AG04449 (cell line): Measurements from ENCODE around the gene MEG3.

Experiments used
- CTCF ChIA-PET: fragments of 350-600 bp; formaldehyde crosslinking; extraction: SDS; loops from one replicate; lab custom pipeline; 2021; ENCODE audit warnings: antibody characterized with exemption; lab: Yijun Ruan, JAX
- POLR2A ChIA-PET: fragments of 400-600, 350-600 bp; formaldehyde crosslinking; extraction: SDS; loops from one replicate; lab custom pipeline; 2020; ENCODE audit warnings: antibody characterized with exemption, inconsistent platforms; lab: Yijun Ruan, JAX
- DNase-seq: peaks from one replicate; pipeline ENCODE4 v3.0.0-alpha.2; 2010; ENCODE audit warnings: low read depth, low spot score
- H3K4me3 ChIP-seq: 2 replicates; pipeline ENCODE4 v1.5.1; 2011; ENCODE audit warnings: low read depth, mild to moderate bottlenecking, control low read depth, low read length
- TF ChIP-seq, protein P1 (sequence below): IDR thresholded peaks from one replicate; pipeline ENCODE4 v1.5.1; 2011; ENCODE audit warnings: mild to moderate bottlenecking, moderate library complexity, low read length, control low read depth, inconsistent platforms; ENCODE audit not compliant: insufficient read depth; ENCODE audit errors: missing control alignments

Gene MEG3

DNA sequence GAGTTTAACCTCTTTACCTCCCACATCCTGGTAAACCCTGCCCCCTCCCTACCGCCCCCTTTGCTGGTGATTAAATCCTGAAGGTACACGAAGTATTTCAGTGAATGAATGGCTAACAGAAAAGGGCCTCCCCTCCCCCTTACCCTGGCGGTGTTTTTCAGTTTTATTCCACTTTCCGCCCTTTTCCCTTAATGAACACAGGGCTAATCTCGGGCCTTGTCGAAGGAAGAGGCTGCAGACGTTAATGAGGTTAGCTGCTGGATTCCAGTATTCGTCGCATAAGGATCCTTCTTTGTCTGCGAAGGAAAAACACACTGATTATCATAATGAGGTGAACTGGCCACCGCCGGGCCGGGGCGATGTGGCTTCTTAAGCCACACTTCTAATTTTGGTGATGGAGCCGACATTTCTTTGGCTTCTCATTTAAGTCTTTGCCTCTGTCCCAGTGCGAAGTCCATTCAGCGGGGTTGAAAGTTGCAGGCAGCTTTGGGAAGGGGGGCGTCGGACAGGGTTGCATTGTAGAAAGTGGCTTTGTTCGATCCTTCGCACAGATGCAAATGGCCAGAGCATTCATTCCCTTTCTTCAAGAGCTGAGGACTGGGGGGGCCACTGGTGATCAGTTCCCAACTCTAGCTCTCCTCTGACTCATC lies 6.5 kb downstream of the MEG3 start:
- POLR2A ChIA-PET, result no interaction called here
- TF ChIP-seq, protein P1, sequence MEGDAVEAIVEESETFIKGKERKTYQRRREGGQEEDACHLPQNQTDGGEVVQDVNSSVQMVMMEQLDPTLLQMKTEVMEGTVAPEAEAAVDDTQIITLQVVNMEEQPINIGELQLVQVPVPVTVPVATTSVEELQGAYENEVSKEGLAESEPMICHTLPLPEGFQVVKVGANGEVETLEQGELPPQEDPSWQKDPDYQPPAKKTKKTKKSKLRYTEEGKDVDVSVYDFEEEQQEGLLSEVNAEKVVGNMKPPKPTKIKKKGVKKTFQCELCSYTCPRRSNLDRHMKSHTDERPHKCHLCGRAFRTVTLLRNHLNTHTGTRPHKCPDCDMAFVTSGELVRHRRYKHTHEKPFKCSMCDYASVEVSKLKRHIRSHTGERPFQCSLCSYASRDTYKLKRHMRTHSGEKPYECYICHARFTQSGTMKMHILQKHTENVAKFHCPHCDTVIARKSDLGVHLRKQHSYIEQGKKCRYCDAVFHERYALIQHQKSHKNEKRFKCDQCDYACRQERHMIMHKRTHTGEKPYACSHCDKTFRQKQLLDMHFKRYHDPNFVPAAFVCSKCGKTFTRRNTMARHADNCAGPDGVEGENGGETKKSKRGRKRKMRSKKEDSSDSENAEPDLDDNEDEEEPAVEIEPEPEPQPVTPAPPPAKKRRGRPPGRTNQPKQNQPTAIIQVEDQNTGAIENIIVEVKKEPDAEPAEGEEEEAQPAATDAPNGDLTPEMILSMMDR, result no peak
- no peak for DNase-seq
- CTCF ChIA-PET, result interaction anchor here (1.3 kb wide), 1 partner anchor 10 kb away, joined by 4 read pairs; no protein-coding TSS in a partner anchor
- H3K4me3 ChIP-seq, result no peak overlapping the region

DNA sequence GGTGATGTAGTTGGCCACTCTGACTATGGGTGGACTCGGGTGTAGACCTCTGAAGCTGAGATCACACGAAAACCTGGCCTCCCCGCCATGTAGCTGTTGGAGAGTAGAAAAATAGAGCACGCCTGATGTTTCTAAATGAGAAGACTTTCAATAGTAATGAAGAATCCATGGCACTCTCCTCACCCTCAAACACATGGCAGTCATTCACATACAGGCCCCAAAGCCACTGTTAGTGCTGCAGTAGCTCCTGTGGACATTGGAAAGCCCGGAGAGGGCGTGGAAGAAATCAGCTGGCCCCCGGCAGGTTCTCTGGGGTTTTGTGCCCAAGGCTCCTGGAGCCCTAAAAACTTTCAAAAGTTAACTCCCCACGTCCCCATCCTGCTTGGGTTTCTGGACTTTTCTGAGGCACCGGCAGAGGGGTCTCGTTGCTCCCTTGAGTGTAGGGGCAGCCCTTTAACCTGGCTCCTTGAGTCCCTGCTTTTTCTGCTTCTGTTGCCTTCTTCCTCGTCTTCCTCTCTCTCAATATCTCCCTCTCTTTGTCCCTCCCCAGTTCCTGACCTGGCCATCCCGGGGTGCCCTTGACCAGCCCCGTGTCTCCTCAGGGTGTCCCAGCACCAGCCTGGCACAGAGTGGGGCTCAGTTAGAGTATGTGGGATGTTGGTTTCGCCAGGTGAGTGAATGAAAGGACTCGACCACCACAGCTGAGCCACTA lies 8.3 kb downstream of the MEG3 start:
- POLR2A ChIA-PET, result no interaction called here
- CTCF ChIA-PET, result no interaction called here
- DNase-seq, result no peak
- H3K4me3 ChIP-seq, result no peak overlapping the region
- TF ChIP-seq, protein P1, result no peak

- H3K4me3 ChIP-seq, result no peak overlapping the region
- DNase-seq, result no peak
- ChIA-PET POLR2A (interaction anchor here (0.8 kb wide), 1 partner anchor 9 kb away, joined by 3 read pairs; the partner anchor contains the start of gene MEG3), CTCF (no interaction called here)
- TF ChIP-seq, protein P1, result no peak
Observed at GRCh38 chr14:100834794-100835547, 9.1 kb downstream of the MEG3 start.

- CTCF ChIA-PET, result no interaction called here
- TF ChIP-seq, protein P1, result no peak
- POLR2A ChIA-PET, result interaction anchor here (0.8 kb wide), 1 partner anchor 10 kb away, joined by 3 read pairs; the partner anchor contains the start of gene MEG3
- DNase-seq, result no peak
- no peak overlapping the region for H3K4me3 ChIP-seq
Observed at GRCh38 chr14:100835548-100836310, 9.8 kb downstream of the MEG3 start.

DNA sequence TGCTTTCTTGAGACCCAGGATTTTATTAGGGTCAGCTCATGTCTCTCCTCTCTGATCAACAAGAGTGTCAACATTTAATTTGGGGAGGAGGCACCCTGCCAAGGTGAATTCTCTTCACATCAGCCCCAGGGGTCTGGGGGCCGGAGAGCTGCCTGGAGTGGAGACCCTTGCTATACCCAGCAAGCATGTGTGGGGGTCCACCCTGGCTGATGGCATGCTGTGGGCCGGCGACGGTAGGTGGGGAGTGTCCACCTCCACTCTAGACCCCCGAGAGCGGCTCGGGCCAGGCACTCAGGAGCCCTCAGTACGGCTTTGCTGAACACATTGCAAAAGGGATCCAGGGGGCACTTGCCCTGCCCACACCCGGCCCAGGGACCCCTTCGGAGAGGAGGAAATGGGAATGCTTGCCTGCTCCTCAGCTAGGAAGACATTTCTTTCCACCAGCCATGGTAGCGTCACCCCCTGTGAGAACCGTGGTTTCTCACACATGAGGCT lies 10.4 kb downstream of the MEG3 start:
- ChIA-PET CTCF (no interaction called here), POLR2A (no interaction called here)
- H3K4me3 ChIP-seq, result no peak overlapping the region
- no peak for DNase-seq
- TF ChIP-seq, protein P1, result no peak
